Subcutaneous abdominal adipose tissue (tissue), 5 donors: ENCODE results near the gene OR1F1.
A peak's percentile ranks its signal among the peaks of the same experiment; 100 is the strongest.

ENCODE experiments used
- H3K27ac ChIP-seq: one replicate; pipeline ENCODE4 v1.7.0; 2013; ENCODE audit warnings: low read depth, mild to moderate bottlenecking, inconsistent platforms, low read length, moderate library complexity
- H3K27me3 ChIP-seq, 5 donors: one replicate each; pipeline ENCODE4 v1.7.0; 2013; ENCODE audit warnings: low read length in 5 of 5, inconsistent platforms in 1 of 5; ENCODE audit not compliant: control insufficient read depth in 5 of 5, insufficient read depth in 4 of 5
- H3K36me3 ChIP-seq, 5 donors: one replicate each; pipeline ENCODE4 v1.7.0; 2013; ENCODE audit warnings: low read length in 5 of 5; ENCODE audit not compliant: control insufficient read depth in 5 of 5, insufficient read depth in 5 of 5
- H3K4me1 ChIP-seq, 5 donors: one replicate each; pipeline ENCODE4 v1.7.0; 2013; ENCODE audit warnings: low read length in 5 of 5, mild to moderate bottlenecking in 3 of 5, moderate library complexity in 1 of 5; ENCODE audit not compliant: control insufficient read depth in 5 of 5, insufficient read depth in 5 of 5
- H3K4me3 ChIP-seq, 5 donors: one replicate each; pipeline ENCODE4 v1.7.0; 2013; ENCODE audit warnings: low read length in 5 of 5, low read depth in 1 of 5
- H3K9ac ChIP-seq, 5 donors: one replicate each; pipeline ENCODE4 v1.7.0; 2013; ENCODE audit warnings: low read length in 5 of 5, mild to moderate bottlenecking in 4 of 5, moderate library complexity in 3 of 5
- H3K9me3 ChIP-seq, 5 donors: one replicate each; pipeline ENCODE4 v1.7.0; 2013; ENCODE audit warnings: low read length in 5 of 5; ENCODE audit not compliant: control insufficient read depth in 5 of 5
- donor health status: healthy.
- donor health status: healthy.
- donor health status: healthy.
- donor health status: healthy.
- donor health status: healthy.

The OR1F1 gene

DNA sequence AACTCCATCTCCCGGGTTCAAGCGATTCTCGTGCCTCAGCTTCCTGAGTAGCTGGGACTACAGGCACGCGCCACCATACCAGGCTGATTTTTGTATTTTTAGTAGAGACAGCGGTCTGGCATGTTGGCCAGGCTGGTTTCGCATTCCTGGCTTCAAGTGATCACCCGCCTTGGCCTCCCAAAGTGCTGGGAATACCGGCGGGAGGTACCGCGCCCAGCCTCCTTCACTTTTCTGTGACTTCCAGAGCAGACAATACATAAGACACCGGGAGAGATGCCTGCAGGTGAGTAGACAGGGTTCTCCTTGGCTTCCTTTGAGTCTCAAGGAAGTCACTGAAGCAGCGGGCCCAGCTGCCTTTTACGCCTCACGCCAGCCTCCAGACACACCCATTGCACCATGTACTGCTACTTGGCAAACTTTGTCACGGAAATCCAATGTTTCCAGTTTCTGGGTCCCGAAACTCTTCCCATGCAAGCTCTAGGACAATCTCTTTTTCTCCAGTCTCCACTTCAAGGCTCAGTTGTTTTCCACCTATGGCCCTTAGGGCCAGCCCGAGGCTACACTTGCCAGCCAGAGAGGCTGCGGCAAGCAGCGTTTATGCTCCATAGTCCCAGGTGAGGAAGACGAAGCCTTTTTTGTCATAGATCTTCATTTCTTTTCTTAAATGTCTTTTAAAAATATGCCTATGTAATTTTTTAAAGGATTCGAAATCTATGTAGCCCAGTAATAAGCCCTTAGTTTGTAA, 886 bp upstream of the OR1F1 start:
- Histone ChIP-seq H3K4me1 (peaks cover 0 to 39% (median 31%) of the 10 kb centered on the region in 5 donors), H3K27ac (no peak overlapping the region), H3K36me3 (no peaks in the 10 kb centered on the region), H3K4me3 (no peak overlapping the region), H3K9me3 (no peaks in the 10 kb centered on the region), H3K9ac (no peak overlapping the region), H3K27me3 (peaks cover 54 to 85% (median 71%) of the 10 kb centered on the region in 5 donors)

DNA sequence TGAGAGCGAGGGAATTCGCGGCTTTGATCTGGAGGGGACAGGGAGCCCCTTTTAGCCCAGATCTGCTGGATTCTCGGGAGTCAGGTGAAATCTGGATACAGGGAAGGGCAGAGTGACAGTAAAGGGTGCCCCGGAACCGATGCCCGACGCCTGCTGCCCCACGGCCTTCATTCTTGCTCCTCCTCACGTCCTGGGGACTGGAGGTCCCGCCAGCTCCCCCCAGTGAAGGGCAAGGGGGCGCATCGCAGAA, 596 bp downstream of the OR1F1 start:
- no peaks in the 10 kb centered on the region for H3K36me3 ChIP-seq
- H3K9me3 ChIP-seq: peaks cover 0 to 4% (median 0%) of the 10 kb centered on the region in 5 donors
- H3K27me3 ChIP-seq: peaks cover 50 to 85% (median 67%) of the 10 kb centered on the region in 5 donors
- no peak overlapping the region for H3K27ac ChIP-seq
- H3K4me3 ChIP-seq: peak overlapping the region in 2 of 5 donors; percentile 38 to 52
- peaks cover 0 to 26% (median 20%) of the 10 kb centered on the region in 5 donors for H3K4me1 ChIP-seq
- no peak overlapping the region for H3K9ac ChIP-seq

DNA sequence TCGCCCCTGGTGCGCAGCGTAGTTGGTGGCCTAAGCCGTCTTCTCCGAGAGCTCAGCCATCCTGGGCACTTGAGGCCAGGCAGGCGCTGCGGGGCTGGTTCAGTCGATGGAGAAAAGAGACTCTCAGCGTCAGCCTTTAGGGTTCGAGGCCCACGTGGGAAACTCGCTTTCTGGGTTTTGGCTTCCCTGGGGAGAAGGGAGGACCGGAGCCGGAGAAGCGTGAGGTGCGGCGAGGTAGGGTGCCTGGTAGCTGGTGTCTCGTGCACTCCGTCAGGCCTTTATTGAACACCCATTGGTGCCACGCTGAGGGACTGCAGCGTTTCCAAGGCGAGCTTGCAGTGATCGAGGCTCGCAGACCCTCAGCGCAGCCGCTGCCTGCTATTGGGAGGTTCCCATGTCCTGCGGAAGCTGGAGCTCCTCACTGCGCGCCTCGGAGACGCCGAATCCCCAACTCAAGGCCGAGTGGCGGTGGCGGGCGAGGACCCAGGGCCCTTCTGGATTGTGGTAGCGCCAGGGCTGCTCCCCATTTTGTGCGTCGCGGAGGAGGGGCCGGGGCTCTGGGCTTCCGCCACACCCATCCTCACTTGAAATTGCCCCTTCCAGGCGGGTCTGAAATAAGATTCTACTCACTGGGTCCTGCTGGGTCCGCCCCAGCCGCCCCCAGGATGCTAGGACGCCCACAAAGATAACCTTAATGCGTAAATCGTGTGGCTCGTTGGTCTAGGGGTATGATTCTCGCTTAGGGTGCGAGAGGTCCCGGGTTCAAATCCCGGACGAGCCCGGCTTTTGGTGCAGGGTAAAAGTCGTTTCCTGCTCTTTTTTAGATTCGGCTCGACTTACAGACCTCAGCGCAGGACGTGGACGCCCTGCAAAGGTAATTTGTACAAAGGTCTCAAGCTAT, 1.2 kb downstream of the OR1F1 start:
- Histone ChIP-seq H3K4me1 (peaks cover 0 to 22% (median 18%) of the 10 kb centered on the region in 5 donors), H3K27me3 (peaks cover 53 to 85% (median 66%) of the 10 kb centered on the region in 5 donors), H3K9ac (no peak overlapping the region), H3K9me3 (peaks cover 0 to 4% (median 0%) of the 10 kb centered on the region in 5 donors), H3K4me3 (peak overlapping the region in 3 of 5 donors; percentile 5 to 52 (median 38)), H3K27ac (no peak overlapping the region), H3K36me3 (no peaks in the 10 kb centered on the region)

DNA sequence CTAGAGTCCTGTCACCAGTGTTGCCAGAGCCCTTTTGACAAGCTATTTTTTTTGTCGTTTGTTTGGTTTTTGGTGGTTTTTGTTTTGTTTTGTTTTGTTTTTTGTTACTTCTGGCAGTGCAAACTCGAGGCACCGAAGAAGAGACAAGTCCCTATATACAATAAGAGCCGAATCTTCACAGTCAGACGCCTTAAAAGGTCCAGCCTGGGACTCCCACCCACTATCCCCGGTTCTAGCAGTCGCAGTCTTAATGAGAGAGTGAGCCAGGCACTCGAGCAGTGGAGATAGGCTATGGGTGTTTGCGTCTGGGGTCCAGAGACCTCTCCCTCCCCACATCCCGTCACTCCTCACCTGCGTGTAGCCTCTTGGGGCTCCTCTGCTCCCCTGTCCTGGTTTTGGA, 1.9 kb downstream of the OR1F1 start:
- Histone ChIP-seq H3K36me3 (no peaks in the 10 kb centered on the region), H3K27ac (no peak overlapping the region), H3K9ac (no peak overlapping the region), H3K4me1 (peaks cover 0 to 22% (median 18%) of the 10 kb centered on the region in 5 donors), H3K27me3 (peaks cover 55 to 86% (median 66%) of the 10 kb centered on the region in 5 donors), H3K9me3 (peaks cover 0 to 4% (median 0%) of the 10 kb centered on the region in 5 donors), H3K4me3 (no peak overlapping the region)

DNA sequence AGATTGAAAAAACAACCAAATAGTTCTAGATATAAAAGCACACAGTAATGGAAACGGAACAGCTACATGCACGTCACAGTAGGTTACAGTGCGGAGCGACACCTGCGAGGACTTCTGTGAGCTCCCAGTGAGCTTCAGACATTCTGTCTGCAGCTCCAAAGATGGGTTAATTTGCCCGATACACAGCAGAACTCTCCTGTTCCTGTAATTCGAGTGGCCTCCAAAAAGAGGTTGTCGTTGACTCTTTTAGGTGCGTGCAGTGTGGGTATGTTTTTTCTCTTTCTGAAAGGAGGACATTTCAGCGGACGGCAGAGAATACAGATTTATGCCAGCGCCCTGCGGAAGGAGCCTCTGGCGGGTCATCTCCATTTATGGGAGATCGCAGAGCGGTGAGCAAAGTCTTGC, 2.9 kb downstream of the OR1F1 start:
- peaks cover 0 to 22% (median 18%) of the 10 kb centered on the region in 5 donors for H3K4me1 ChIP-seq
- no peak overlapping the region for H3K27ac ChIP-seq
- peaks cover 0 to 4% (median 0%) of the 10 kb centered on the region in 5 donors for H3K9me3 ChIP-seq
- H3K9ac ChIP-seq: no peak overlapping the region
- H3K4me3 ChIP-seq: no peak overlapping the region
- no peaks in the 10 kb centered on the region for H3K36me3 ChIP-seq
- H3K27me3 ChIP-seq: peaks cover 62 to 88% (median 73%) of the 10 kb centered on the region in 5 donors

DNA sequence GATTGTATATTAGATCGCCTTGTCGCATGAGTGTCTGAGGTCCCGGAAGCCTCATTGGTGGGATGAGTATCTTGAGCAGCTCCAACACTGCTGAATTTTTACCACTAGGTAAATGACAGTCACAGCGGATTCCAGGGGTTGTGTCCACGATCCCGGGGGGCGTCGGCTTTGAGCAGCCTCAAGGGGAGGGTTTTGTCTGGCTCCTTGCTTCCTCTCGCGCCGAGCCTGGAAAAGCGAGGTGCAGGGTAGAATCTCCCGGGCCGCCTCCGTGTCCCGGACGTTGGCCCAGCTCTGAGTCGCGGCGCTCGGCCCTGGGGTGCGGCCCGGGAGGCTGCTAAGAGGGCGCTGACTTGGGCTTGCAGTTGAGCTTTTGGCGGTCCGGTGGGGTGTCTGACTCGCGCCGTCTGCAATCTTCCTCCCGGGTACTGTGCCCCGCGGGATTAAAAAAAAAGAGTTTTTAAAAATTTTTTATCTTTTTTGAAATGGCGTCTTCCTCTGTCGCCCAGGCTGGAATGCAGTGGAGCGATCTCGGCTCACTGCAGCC, 4.5 kb downstream of the OR1F1 start:
- no peaks in the 10 kb centered on the region for H3K36me3 ChIP-seq
- no peak overlapping the region for H3K4me3 ChIP-seq
- no peak overlapping the region for H3K9ac ChIP-seq
- H3K4me1 ChIP-seq: peaks cover 0 to 22% (median 18%) of the 10 kb centered on the region in 5 donors
- H3K27ac ChIP-seq: no peak overlapping the region
- peaks cover 52 to 78% (median 66%) of the 10 kb centered on the region in 5 donors for H3K27me3 ChIP-seq
- H3K9me3 ChIP-seq: peaks cover 0 to 4% (median 0%) of the 10 kb centered on the region in 5 donors

DNA sequence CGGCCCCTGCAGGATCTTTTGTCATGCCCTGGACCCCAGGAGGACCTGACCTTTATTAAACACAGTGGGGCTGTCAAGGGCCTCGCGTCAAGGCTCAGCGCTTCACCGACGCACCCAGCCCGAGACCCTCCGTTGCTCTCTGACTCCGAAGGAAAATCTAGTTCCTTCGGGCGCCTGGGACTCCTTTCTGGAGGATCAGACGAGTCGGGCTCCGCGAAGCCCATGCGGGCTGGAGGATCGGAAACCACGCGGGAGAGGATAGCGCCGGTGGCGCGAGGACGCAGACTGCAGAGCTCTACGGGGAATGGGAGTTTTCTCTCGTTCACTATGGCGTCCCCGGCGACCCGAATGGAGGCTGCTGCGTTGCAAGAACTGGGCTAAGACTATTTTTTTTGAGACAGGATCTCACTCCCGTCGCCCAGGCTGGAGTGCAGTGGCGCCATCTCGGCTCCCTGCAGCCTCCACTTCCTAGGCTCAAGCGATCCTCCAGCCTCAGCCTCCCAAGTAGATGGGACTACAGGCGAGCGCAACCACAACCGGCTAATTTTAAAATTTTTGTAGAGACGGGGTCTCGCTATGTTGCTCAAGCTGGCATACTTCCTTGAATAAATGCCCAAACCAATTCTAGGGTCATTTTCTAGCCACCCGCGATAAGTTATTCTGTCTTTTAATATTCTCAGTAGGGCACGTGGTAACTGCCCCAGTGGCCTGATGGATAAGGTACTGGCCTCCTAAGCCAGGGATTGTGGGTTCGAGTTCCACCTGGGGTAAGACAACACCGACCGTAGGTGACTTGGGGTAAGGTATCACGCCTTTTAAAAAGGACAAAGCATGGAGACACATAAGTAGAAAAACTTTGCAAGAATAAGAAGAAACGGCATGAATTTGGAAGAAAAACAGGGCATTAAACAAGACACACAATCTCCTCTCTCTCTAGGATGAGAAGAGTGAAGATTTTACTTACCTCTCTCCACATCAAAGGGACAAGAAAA, 5.5 kb downstream of the OR1F1 start:
- H3K4me3 ChIP-seq: no peak overlapping the region
- no peak overlapping the region for H3K27ac ChIP-seq
- H3K4me1 ChIP-seq: peaks cover 0 to 15% (median 12%) of the 10 kb centered on the region in 5 donors
- no peaks in the 10 kb centered on the region for H3K36me3 ChIP-seq
- H3K27me3 ChIP-seq: peaks cover 49 to 74% (median 67%) of the 10 kb centered on the region in 5 donors
- peaks cover 0 to 4% (median 0%) of the 10 kb centered on the region in 5 donors for H3K9me3 ChIP-seq
- no peak overlapping the region for H3K9ac ChIP-seq

DNA sequence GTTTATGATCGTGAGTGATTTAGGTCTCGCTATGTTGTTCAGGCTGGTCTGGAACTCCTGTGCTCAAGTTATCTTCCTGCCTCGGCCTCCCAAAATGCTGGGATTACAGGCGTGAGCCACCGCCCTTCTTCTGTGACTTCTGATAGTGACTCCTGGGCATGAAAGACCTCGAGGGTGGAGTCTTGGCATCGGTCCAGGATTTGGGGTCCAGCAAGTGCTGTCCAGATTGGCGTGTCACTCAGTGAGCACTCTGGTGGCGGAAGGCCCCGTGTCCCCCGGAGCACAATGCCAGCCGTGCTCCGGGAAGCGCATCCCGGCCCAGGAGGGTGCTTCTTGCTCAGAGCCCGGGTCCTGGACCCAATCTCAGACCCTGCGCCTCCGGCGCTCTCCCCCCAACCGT, 6.8 kb downstream of the OR1F1 start:
- Histone ChIP-seq H3K9me3 (peaks cover 0 to 4% (median 0%) of the 10 kb centered on the region in 5 donors), H3K9ac (no peak overlapping the region), H3K4me3 (no peak overlapping the region), H3K4me1 (peaks cover 0 to 3% (median 0%) of the 10 kb centered on the region in 5 donors), H3K27ac (no peak overlapping the region), H3K27me3 (peaks cover 37 to 61% (median 54%) of the 10 kb centered on the region in 5 donors), H3K36me3 (no peaks in the 10 kb centered on the region)

DNA sequence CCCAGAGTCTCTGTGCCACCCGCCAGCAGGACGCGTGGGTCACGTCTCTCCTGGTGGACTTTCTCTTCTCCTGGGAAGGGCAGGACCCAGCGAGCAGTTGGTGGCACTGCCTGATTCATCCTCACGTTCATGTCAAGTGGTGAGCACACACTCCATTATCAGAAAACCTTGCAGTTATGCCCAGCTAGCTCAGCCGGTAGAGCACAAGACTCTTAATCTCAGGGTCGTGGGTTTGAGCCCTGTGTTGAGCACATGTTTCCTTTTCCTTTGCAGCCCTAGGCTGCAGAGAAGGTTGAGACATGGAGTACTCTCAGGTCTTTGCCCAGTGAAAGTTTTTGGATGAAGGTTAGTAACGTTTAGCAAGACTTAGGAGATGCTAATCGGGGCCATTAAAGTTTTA, 8.0 kb downstream of the OR1F1 start:
- Histone ChIP-seq H3K4me3 (no peak overlapping the region), H3K4me1 (peaks cover 0 to 2% (median 0%) of the 10 kb centered on the region in 5 donors), H3K27me3 (peaks cover 30 to 52% (median 43%) of the 10 kb centered on the region in 5 donors), H3K9me3 (peaks cover 0 to 6% (median 0%) of the 10 kb centered on the region in 5 donors), H3K9ac (no peak overlapping the region), H3K36me3 (no peaks in the 10 kb centered on the region), H3K27ac (no peak overlapping the region)
